A673 (cell line): ENCODE measurements around the gene RBP3.

Experiments used
- EZH2 ChIP-seq: fragments of 200-600 bp; sonication (generic); IDR thresholded peaks from 2 replicates; pipeline ENCODE4 v1.6.1; 2017; ENCODE audit warnings: borderline replicate concordance, low read depth, mild to moderate bottlenecking, mixed read lengths, antibody characterized with exemption, low read length; ENCODE audit not compliant: poor library complexity, severe bottlenecking
- TF ChIP-seq, protein P1 (sequence below): fragments of 300-800, 200-600 bp; sonication (generic); conservative IDR thresholded peaks from 2 replicates; pipeline ENCODE4 v1.5.1; 2017; ENCODE audit warnings: low read depth, mild to moderate bottlenecking, antibody characterized with exemption, low read length, moderate library complexity, mixed read lengths

- TF ChIP-seq EZH2: no peak
- TF ChIP-seq, protein P1, sequence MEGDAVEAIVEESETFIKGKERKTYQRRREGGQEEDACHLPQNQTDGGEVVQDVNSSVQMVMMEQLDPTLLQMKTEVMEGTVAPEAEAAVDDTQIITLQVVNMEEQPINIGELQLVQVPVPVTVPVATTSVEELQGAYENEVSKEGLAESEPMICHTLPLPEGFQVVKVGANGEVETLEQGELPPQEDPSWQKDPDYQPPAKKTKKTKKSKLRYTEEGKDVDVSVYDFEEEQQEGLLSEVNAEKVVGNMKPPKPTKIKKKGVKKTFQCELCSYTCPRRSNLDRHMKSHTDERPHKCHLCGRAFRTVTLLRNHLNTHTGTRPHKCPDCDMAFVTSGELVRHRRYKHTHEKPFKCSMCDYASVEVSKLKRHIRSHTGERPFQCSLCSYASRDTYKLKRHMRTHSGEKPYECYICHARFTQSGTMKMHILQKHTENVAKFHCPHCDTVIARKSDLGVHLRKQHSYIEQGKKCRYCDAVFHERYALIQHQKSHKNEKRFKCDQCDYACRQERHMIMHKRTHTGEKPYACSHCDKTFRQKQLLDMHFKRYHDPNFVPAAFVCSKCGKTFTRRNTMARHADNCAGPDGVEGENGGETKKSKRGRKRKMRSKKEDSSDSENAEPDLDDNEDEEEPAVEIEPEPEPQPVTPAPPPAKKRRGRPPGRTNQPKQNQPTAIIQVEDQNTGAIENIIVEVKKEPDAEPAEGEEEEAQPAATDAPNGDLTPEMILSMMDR: no peak
These were observed 31.7 kb downstream of the RBP3 start for GRCh38 chr10:47379901-47380300.
